Activated B cell treated with CpG ODN at 0.5 μM for 24 hours (primary cell): ENCODE measurements around the gene ACER2. TPM values are rescaled to one million over a fixed set of nuclear protein-coding genes. Genes with fewer than 3 reads are reported as not detected.

ENCODE experiments used
- ATAC-seq: fragments of 200-7000 bp; cut with Tn5 transposase; one replicate; pipeline ENCODE4 v1.10.0; 2021; ENCODE audit warnings: low read depth, mild to moderate bottlenecking, moderate library complexity
- CTCF ChIA-PET: fragments of 350-600 bp; sonication (Branson Sonifier 250); formaldehyde crosslinking; loops from one replicate; lab custom pipeline; 2021; ENCODE audit warnings: antibody characterized with exemption; lab: Charles Lee
- POLR2A ChIA-PET: fragments of 350-600 bp; sonication (Branson Sonifier 250); formaldehyde crosslinking; loops from one replicate; lab custom pipeline; 2021; ENCODE audit warnings: antibody characterized with exemption; lab: Charles Lee
- DNase-seq: peaks from one replicate; pipeline ENCODE4 v3.0.0; 2022
- H3K27ac Mint-ChIP-seq: one replicate; pipeline ENCODE4 v1.8.0; 2020; ENCODE audit warnings: mixed read lengths
- H3K27me3 Mint-ChIP-seq: one replicate; pipeline ENCODE4 v1.8.0; 2021; ENCODE audit warnings: mixed read lengths
- H3K36me3 Mint-ChIP-seq: one replicate; pipeline ENCODE4 v1.8.0; 2021; ENCODE audit warnings: low read depth, mixed read lengths
- H3K4me1 Mint-ChIP-seq: one replicate; pipeline ENCODE4 v1.8.0; 2021; ENCODE audit warnings: mixed read lengths
- H3K4me3 Mint-ChIP-seq: one replicate; pipeline ENCODE4 v1.8.0; 2020; ENCODE audit warnings: mild to moderate bottlenecking, mixed read lengths
- H3K9me3 Mint-ChIP-seq: one replicate; pipeline ENCODE4 v1.8.0; 2020; ENCODE audit warnings: mixed read lengths
- intact Hi-C: fragments of 100-400 bp; cut with micrococcal nuclease; formaldehyde crosslinking; loops from one replicate; pipeline ENCODE4 v1.15.1; 2024
- total RNA-seq: library from RNA; stranded (reverse); gene quantifications from 2 replicates; pipeline ENCODE4 v1.2.3, GENCODE V29; 2022
- TF ChIP-seq, protein P1 (sequence below): fragments of 200-600 bp; IDR thresholded peaks from one replicate; pipeline ENCODE4 v1.8.0; 2022; ENCODE audit warnings: antibody characterized with exemption, mild to moderate bottlenecking

ACER2 gene
- total RNA-seq, 1 donor from 2014 or later: 1.4 TPM

DNA sequence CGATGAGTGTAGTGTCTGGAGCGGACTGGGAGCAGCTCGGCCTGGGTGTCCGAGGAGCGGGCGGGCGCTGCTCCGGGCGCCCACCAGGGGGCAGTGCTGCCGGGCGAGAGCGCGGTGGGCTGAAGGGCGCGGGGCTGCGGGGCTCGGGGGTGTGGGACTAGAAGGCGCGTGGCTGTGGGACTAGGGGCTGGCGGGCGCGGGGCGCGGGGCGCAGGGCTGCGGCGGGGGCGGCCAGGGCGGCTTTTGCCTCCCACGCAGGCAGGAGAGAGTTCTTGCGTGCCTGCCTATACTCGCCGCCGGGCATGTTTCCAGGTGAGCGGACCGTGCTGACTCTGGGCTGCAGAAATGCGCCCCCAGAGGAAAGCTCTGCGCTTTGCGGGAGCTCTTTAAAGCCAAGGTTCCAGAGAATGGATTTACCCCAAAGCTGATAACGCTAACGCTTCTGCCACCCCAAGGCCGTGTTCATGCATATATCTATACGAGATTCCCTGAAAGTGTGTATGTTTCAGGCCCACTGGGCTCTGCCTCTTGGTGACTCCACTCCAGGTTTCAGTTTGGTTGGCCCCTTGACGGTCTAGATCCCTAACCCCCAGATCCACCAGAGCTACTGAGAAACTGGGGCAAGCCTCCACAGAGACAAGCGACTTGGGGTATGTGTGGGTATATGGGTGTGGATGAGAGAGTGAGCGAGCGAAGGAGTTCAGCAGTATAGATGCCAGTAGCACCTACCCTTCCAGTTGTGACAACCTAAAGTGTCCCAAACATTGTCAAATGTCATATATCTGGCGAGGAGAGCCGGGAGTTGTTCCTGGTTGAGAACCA is 56.2 kb downstream of the ACER2 start:
- H3K9me3 Mint-ChIP-seq: no peaks in the 10 kb centered on the region
- peak; percentile 93 for ATAC-seq
- ChIA-PET POLR2A (interaction anchor here (0.5 to 1.5 kb wide), 5 partner anchors 12 to 416 kb away, joined by 3 to 10 read pairs (median 5); partner anchors contain the start of gene RPS6), CTCF (interaction anchor here (0.6 to 6.5 kb wide), 39 partner anchors 8 to 1646 kb away, joined by 3 to 57 read pairs (median 4); partner anchors contain the start of genes RPS6 and RRAGA)
- intact Hi-C loops: loop anchor here (1.0 to 2.0 kb wide), 4 partner anchors 234 to 1646 kb away; partner anchors contain the start of genes DENND4C and HAUS6
- H3K27ac Mint-ChIP-seq: peak overlapping the region; percentile 69
- DNase-seq: peak; percentile 77
- peaks cover 11% of the 10 kb centered on the region for H3K4me1 Mint-ChIP-seq
- H3K36me3 Mint-ChIP-seq: no peaks in the 10 kb centered on the region
- H3K27me3 Mint-ChIP-seq: no peaks in the 10 kb centered on the region
- TF ChIP-seq, protein P1, sequence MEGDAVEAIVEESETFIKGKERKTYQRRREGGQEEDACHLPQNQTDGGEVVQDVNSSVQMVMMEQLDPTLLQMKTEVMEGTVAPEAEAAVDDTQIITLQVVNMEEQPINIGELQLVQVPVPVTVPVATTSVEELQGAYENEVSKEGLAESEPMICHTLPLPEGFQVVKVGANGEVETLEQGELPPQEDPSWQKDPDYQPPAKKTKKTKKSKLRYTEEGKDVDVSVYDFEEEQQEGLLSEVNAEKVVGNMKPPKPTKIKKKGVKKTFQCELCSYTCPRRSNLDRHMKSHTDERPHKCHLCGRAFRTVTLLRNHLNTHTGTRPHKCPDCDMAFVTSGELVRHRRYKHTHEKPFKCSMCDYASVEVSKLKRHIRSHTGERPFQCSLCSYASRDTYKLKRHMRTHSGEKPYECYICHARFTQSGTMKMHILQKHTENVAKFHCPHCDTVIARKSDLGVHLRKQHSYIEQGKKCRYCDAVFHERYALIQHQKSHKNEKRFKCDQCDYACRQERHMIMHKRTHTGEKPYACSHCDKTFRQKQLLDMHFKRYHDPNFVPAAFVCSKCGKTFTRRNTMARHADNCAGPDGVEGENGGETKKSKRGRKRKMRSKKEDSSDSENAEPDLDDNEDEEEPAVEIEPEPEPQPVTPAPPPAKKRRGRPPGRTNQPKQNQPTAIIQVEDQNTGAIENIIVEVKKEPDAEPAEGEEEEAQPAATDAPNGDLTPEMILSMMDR: peak; percentile 60
- peak overlapping the region; percentile 88 for H3K4me3 Mint-ChIP-seq

DNA sequence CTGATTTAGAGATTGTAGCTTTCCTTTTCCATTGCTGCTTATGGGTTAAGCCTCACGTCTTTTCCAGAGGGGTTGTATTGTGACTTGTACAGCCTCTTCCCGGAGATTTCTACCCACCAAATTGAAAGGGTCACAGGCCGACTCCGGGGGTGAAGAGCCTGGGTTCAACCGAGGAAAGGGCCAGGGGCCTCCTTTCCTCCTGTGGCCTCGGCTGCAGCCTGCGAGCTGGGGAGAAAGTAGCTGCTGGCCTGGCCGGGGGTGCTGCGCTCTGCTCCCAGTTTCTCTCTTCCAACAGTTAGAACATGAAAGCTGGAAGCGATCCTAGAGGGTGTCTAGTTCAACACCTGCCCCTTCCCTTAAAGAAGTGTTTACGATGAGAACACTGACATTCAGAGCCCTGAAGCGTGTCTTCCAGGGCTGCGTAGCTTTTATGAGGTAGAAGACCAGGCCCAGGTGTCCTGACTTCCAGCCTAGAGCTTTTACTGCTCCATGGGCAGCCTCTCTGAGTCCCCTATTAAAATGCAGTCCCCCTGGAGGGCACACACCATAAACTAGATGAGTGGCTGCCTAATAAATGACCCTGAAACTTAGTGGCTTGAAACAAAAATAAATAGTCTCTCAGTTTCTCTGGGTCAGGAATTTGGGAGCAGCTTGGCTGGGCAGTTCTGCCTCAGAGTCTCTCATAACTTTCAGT is 56.9 kb downstream of the ACER2 start:
- no peak for DNase-seq
- Mint-ChIP-seq H3K4me3 (no peak overlapping the region), H3K27ac (no peak overlapping the region), H3K27me3 (no peaks in the 10 kb centered on the region), H3K4me1 (peaks cover 11% of the 10 kb centered on the region), H3K9me3 (no peaks in the 10 kb centered on the region), H3K36me3 (no peaks in the 10 kb centered on the region)
- intact Hi-C loops: loop anchor here (1.0 to 2.0 kb wide), 4 partner anchors 235 to 1646 kb away; partner anchors contain the start of genes DENND4C and HAUS6
- TF ChIP-seq, protein P1: no peak
- no peak for ATAC-seq
- ChIA-PET CTCF (interaction anchor here (0.6 to 6.5 kb wide), 30 partner anchors 7 to 1645 kb away, joined by 3 to 57 read pairs (median 4); partner anchors contain the start of genes RPS6 and RRAGA), POLR2A (interaction anchor here (0.6 to 1.5 kb wide), 3 partner anchors 86 to 417 kb away, joined by 4 to 10 read pairs (median 5); partner anchors contain the start of gene RPS6)

DNA sequence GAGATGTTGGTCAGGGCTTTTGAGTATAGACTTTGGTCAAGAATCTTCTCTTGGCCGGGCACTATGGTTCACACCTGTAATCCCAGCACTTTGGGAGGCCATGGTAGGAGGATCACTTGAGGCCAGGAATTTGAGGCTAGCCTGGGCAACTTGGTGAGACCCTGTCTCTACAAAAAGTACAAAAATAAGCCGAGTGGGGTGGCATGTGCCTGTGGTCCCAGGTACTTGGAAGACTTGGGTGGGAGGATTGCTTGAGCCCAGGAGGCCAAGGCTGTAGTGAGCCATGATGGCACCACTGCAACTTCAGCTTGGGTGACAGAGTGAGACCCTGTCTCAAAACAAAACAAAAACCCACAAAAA is 57.5 kb downstream of the ACER2 start:
- Mint-ChIP-seq H3K36me3 (no peaks in the 10 kb centered on the region), H3K4me3 (no peak overlapping the region), H3K27ac (no peak overlapping the region), H3K4me1 (peaks cover 11% of the 10 kb centered on the region), H3K27me3 (no peaks in the 10 kb centered on the region), H3K9me3 (no peaks in the 10 kb centered on the region)
- ChIA-PET CTCF (interaction anchor here (0.7 to 6.5 kb wide), 5 partner anchors 11 to 1041 kb away, joined by 3 to 57 read pairs (median 7); partner anchors contain the start of gene RPS6), POLR2A (no interaction called here)
- no peak for DNase-seq
- intact Hi-C loops: no loop called here
- TF ChIP-seq, protein P1: no peak
- no peak for ATAC-seq

DNA sequence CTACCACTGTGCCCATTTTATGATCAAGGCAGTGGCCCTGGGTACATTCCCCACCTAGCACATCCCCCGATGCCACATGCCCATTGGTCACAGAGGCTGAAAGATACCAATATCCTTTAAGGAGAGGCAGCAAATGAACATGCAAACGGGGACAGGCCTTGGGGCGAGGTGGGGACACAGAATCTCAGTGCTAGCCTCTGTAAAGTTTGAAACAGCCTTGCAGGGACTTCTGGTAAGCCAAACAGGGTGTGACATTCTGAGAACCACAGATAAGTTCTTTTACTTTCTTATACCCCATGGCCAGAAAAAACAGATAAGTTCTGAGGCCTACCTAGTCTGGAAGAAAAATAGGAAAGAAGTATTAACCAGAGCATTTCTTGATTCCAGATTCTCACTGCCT is 60.5 kb downstream of the ACER2 start:
- DNase-seq: no peak
- ChIA-PET POLR2A (no interaction called here), CTCF (interaction anchor here (0.7 kb wide), 1 partner anchor 1932 kb away, joined by 3 read pairs; no protein-coding TSS in a partner anchor)
- no peak overlapping the region for H3K4me3 Mint-ChIP-seq
- H3K27me3 Mint-ChIP-seq: no peaks in the 10 kb centered on the region
- no peaks in the 10 kb centered on the region for H3K36me3 Mint-ChIP-seq
- peaks cover 11% of the 10 kb centered on the region for H3K4me1 Mint-ChIP-seq
- H3K27ac Mint-ChIP-seq: no peak overlapping the region
- no peaks in the 10 kb centered on the region for H3K9me3 Mint-ChIP-seq
- no peak for ATAC-seq
- intact Hi-C loops: no loop called here
- TF ChIP-seq, protein P1: no peak
